Ascending aorta (tissue), 2 donors: Measurements from ENCODE around the gene FXYD6. TPM values are rescaled to one million over a fixed set of nuclear protein-coding genes. Genes with fewer than 3 reads are reported as not detected.

ENCODE experiments used
- DNase-seq, 2 donors: peaks; one replicate each; pipeline ENCODE4 v3.0.0-alpha.2; 2019; ENCODE audit warnings: low spot score in 2 of 2
- H3K27ac ChIP-seq, 2 donors: fragments of 200-600 bp; sonication (generic); one replicate each; pipeline ENCODE4 v1.5.1; 2016 to 2017; ENCODE audit warnings: mild to moderate bottlenecking in 1 of 2
- H3K27me3 ChIP-seq: fragments of 200-600 bp; sonication (generic); one replicate; pipeline ENCODE4 v1.5.1; 2017
- H3K36me3 ChIP-seq, 2 donors: fragments of 200-600 bp; sonication (generic); one replicate each; pipeline ENCODE4 v1.5.1; 2016
- H3K4me1 ChIP-seq, 2 donors: fragments of 200-600 bp; sonication (generic); one replicate each; pipeline ENCODE4 v1.5.1; 2016 to 2017; ENCODE audit warnings: mild to moderate bottlenecking in 1 of 2
- H3K4me3 ChIP-seq, 2 donors: fragments of 200-600 bp; sonication (generic); one replicate each; pipeline ENCODE4 v1.5.1; 2016 to 2017; ENCODE audit warnings: mild to moderate bottlenecking in 1 of 2
- H3K9me3 ChIP-seq, 2 donors: fragments of 200-600 bp; sonication (generic); one replicate each; pipeline ENCODE4 v1.5.1; 2016
- CTCF ChIP-seq, 3 experiments: fragments of 200-600 bp in 2 of 3; fragments of 450-650 bp in 1 of 3; sonication (generic) in 2 of 3; IDR thresholded peaks; one replicate each; pipeline ENCODE4 v1.5.1; 2016 to 2019; ENCODE audit warnings: antibody characterized with exemption in 3 of 3, mild to moderate bottlenecking in 1 of 3, moderate library complexity in 1 of 3
- intact Hi-C: fragments of 100-400 bp; cut with DNase I; formaldehyde crosslinking; loops from one replicate; pipeline ENCODE4 v1.15.1; 2023
- total RNA-seq: library from RNA; depleted of rRNA; stranded (reverse); fragments of >200 nt; gene quantifications from one replicate; pipeline ENCODE4 v1.1.0, GENCODE V29; 2016

Gene FXYD6
- total RNA-seq, 1 donor from 2014 or later: 16.4 TPM

GRCh38 chr11:117877120-117877784, 794 bp upstream of the FXYD6 start:
- no peak for DNase-seq
- Histone ChIP-seq H3K27me3 (peaks cover 5% of the 10 kb centered on the region), H3K36me3 (no peaks in the 10 kb centered on the region), H3K4me1 (no peaks in the 10 kb centered on the region), H3K4me3 (peak overlapping the region; percentile 40 to 64), H3K27ac (no peak overlapping the region), H3K9me3 (no peaks in the 10 kb centered on the region)
- intact Hi-C loops: no loop called here
- no peak for TF ChIP-seq CTCF (IDR thresholded peaks at IDR 0.05)

- no peak for DNase-seq
- H3K27ac ChIP-seq: no peak overlapping the region
- no peaks in the 10 kb centered on the region for H3K36me3 ChIP-seq
- H3K9me3 ChIP-seq: no peaks in the 10 kb centered on the region
- peak overlapping the region; percentile 40 to 64 for H3K4me3 ChIP-seq
- peaks cover 5% of the 10 kb centered on the region for H3K27me3 ChIP-seq
- no peak for TF ChIP-seq CTCF (IDR thresholded peaks at IDR 0.05)
- intact Hi-C loops: no loop called here
- no peaks in the 10 kb centered on the region for H3K4me1 ChIP-seq
These were observed 458 bp downstream of the FXYD6 start for GRCh38 chr11:117876059-117876340.

GRCh38 chr11:117875382-117876058, 938 bp downstream of the FXYD6 start:
- H3K4me1 ChIP-seq: no peaks in the 10 kb centered on the region
- DNase-seq: no peak
- peaks cover 5% of the 10 kb centered on the region for H3K27me3 ChIP-seq

GRCh38 chr11:117874910-117875381, 1.5 kb downstream of the FXYD6 start:
- Histone ChIP-seq H3K27me3 (peaks cover 5% of the 10 kb centered on the region), H3K36me3 (no peaks in the 10 kb centered on the region), H3K27ac (no peak overlapping the region), H3K9me3 (no peaks in the 10 kb centered on the region), H3K4me1 (no peaks in the 10 kb centered on the region), H3K4me3 (peak overlapping the region in 1 of 2 donors; percentile 40)
- intact Hi-C loops: no loop called here
- no peak for TF ChIP-seq CTCF (IDR thresholded peaks at IDR 0.05)
- no peak for DNase-seq

More at GRCh38 chr11:117875382-117876058, 938 bp downstream of the FXYD6 start:
- H3K27ac ChIP-seq: no peak overlapping the region
- TF ChIP-seq CTCF (IDR thresholded peaks at IDR 0.05): no peak
- H3K4me3 ChIP-seq: peak overlapping the region; percentile 40 to 64
- intact Hi-C loops: no loop called here
- no peaks in the 10 kb centered on the region for H3K9me3 ChIP-seq
- no peaks in the 10 kb centered on the region for H3K36me3 ChIP-seq

GRCh38 chr11:117874253-117874909, 2.1 kb downstream of the FXYD6 start:
- Histone ChIP-seq H3K27ac (no peak overlapping the region), H3K36me3 (no peaks in the 10 kb centered on the region), H3K4me1 (no peaks in the 10 kb centered on the region), H3K27me3 (peaks cover 5% of the 10 kb centered on the region), H3K9me3 (no peaks in the 10 kb centered on the region), H3K4me3 (no peak overlapping the region)
- intact Hi-C loops: no loop called here
- DNase-seq: no peak
- TF ChIP-seq CTCF (IDR thresholded peaks at IDR 0.05): no peak
